Vagina (tissue), 2 donors: ENCODE data around the gene SPATA24.

ENCODE experiments used
- POLR2AphosphoS5 ChIP-seq, 2 donors: sonication (generic); formaldehyde crosslinking; IDR thresholded peaks; one replicate each; pipeline ENCODE4 v1.9.0; 2017; ENCODE audit warnings: antibody characterized with exemption in 2 of 2, mild to moderate bottlenecking in 2 of 2, low read depth in 1 of 2; ENCODE audit not compliant: insufficient read depth in 1 of 2
- TF ChIP-seq, protein P1 (sequence below), 3 experiments: fragments of 450-650 bp in 2 of 3; fragments of 200-600 bp in 1 of 3; sonication (generic) in 1 of 3; IDR thresholded peaks; one replicate each; pipeline ENCODE4 v1.5.1; 2017 to 2019; ENCODE audit warnings: antibody characterized with exemption in 3 of 3, mild to moderate bottlenecking in 2 of 3, moderate library complexity in 2 of 3

- TF ChIP-seq, protein P1, sequence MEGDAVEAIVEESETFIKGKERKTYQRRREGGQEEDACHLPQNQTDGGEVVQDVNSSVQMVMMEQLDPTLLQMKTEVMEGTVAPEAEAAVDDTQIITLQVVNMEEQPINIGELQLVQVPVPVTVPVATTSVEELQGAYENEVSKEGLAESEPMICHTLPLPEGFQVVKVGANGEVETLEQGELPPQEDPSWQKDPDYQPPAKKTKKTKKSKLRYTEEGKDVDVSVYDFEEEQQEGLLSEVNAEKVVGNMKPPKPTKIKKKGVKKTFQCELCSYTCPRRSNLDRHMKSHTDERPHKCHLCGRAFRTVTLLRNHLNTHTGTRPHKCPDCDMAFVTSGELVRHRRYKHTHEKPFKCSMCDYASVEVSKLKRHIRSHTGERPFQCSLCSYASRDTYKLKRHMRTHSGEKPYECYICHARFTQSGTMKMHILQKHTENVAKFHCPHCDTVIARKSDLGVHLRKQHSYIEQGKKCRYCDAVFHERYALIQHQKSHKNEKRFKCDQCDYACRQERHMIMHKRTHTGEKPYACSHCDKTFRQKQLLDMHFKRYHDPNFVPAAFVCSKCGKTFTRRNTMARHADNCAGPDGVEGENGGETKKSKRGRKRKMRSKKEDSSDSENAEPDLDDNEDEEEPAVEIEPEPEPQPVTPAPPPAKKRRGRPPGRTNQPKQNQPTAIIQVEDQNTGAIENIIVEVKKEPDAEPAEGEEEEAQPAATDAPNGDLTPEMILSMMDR (IDR thresholded peaks at IDR 0.05): no peak
- TF ChIP-seq POLR2AphosphoS5 (IDR thresholded peaks at IDR 0.05; ENCODE audit: insufficient read depth in 1 of 2, low read depth in 1 of 2): no peak
Measured at GRCh38 chr5:139408191-139408590, 4.3 kb upstream of the SPATA24 start.
